ENCODE measurements around the gene GRID2. TPM values are rescaled to one million over a fixed set of nuclear protein-coding genes. Genes with fewer than 3 reads are reported as not detected.

The GRID2 gene
- total and polyA plus RNA-seq, 2 of the 13 experiments (the other 11 are each of a cell fraction or from before 2014, with no cell fraction given), result not detected

- no peak overlapping the region for H3K4me3 ChIP-seq (replicated peaks in 1 of 3; ENCODE audit: insufficient read depth in 1 of 3, low read depth in 2 of 3, low read length in 3 of 3)
- no peaks in the 10 kb centered on the region for H3K4me1 ChIP-seq (ENCODE audit: insufficient read depth, low read length)
- DNase-seq (ENCODE audit: low spot score) (no peak), ATAC-seq (peak; percentile 54; the same call in 2 of the 3 replicates), FAIRE-seq (no peak)
- H2AFZ ChIP-seq (ENCODE audit: low read length), result no peak overlapping the region
- ChIA-PET CTCF (ENCODE audit: low intra/inter-chr PET ratio, low total read pairs) (interaction anchor here (1.7 kb wide), 1 partner anchor 54 kb away, joined by 8 read pairs; no protein-coding TSS in a partner anchor), POLR2A (no interaction called here)
- in situ Hi-C loops (cut with HindIII; ENCODE audit: extremely low pct_ligation_motif_present, low pct_unique_long_range_greater_than_20kb), result no loop called here
- intact Hi-C loops (cut with micrococcal nuclease; ENCODE audit: unreplicated experiment), result loop anchor here (1.0 kb wide), 1 partner anchor 80 kb away; no protein-coding TSS in a partner anchor
- TF ChIP-seq HMGXB4 (CRISPR knock-in tag; IDR thresholded peaks at IDR 0.05; ENCODE audit: borderline replicate concordance in 1 of 2, low read depth in 1 of 2), result no peak
- peak; percentile 84 for TF ChIP-seq RFX5 (IDR thresholded peaks at IDR 0.05; ENCODE audit: low read depth, low read length)
- no peak for TF ChIP-seq ARID4A (CRISPR knock-in tag; IDR thresholded peaks at IDR 0.05; ENCODE audit: borderline replicate concordance)
- TF ChIP-seq KMT2A (CRISPR knock-in tag; IDR thresholded peaks at IDR 0.05), result no peak
- TF ChIP-seq NFIB (CRISPR knock-in tag; IDR thresholded peaks at IDR 0.05; ENCODE audit: borderline replicate concordance), result no peak
- peak; percentile 56; the same call in 1 of the 2 replicates for TF ChIP-seq CEBPB (IDR thresholded peaks at IDR 0.05; ENCODE audit: borderline replicate concordance, low read depth, low read length)
- TF ChIP-seq ZBTB21 (CRISPR knock-in tag; IDR thresholded peaks at IDR 0.05), result no peak
- TF ChIP-seq MAF1 (CRISPR knock-in tag; IDR thresholded peaks at IDR 0.05; ENCODE audit: borderline replicate concordance), result no peak
- TF ChIP-seq HOXA5 (CRISPR knock-in tag; IDR thresholded peaks at IDR 0.05), result no peak
- H3K9ac ChIP-seq (ENCODE audit: insufficient read depth, low read depth, low read length), result no peak overlapping the region
- no peaks in the 10 kb centered on the region for H3K79me2 ChIP-seq (ENCODE audit: insufficient read depth, low read length)
- H3K27me3 ChIP-seq (ENCODE audit: control insufficient read depth in 1 of 2, insufficient read depth in 2 of 2, low read length in 2 of 2), result no peaks in the 10 kb centered on the region
- no peaks in the 10 kb centered on the region for H3K36me3 ChIP-seq (replicated peaks in 1 of 2; ENCODE audit: control insufficient read depth in 1 of 2, insufficient read depth in 2 of 2, low read length in 2 of 2)
- WGBS (ENCODE audit: low lambda C conversion rate), result 0% methylated on average over 2 of the region's 2 CpGs
- no peak overlapping the region for H3K4me2 ChIP-seq (ENCODE audit: low read depth, low read length)
- no TSS peak for BruUV-seq (replicated peaks)
- no peaks in the 10 kb centered on the region for H4K20me1 ChIP-seq (ENCODE audit: insufficient read depth, low read length)
- no peak overlapping the region for H3K27ac ChIP-seq (ENCODE audit: extremely low read length, insufficient read depth, low read length)
- no peaks in the 10 kb centered on the region for H3K9me3 ChIP-seq (ENCODE audit: low read length)
Measured at GRCh38 chr4:93710847-93711430, 1407.2 kb downstream of the GRID2 start.

Data from HepG2 (cell line).